NOMO-1 (cell line): ENCODE data around the gene TRAF3.
"Not testable (repeated sequence)": the region's sequence is repeated elsewhere in the genome, so short reads cannot be mapped to it uniquely, and the experiment has no call there.

Experiments used
- DNase-seq, 2 experiments: peaks; one replicate each; lab custom pipeline; 2025; ENCODE audit not compliant: unreplicated experiment in 2 of 2; lab: John Stamatoyannopoulos, UW

TRAF3 gene

GRCh38 chr14:102885737-102886447 lies 108.6 kb downstream of the TRAF3 start:
- DNase-seq: no peak

DNA sequence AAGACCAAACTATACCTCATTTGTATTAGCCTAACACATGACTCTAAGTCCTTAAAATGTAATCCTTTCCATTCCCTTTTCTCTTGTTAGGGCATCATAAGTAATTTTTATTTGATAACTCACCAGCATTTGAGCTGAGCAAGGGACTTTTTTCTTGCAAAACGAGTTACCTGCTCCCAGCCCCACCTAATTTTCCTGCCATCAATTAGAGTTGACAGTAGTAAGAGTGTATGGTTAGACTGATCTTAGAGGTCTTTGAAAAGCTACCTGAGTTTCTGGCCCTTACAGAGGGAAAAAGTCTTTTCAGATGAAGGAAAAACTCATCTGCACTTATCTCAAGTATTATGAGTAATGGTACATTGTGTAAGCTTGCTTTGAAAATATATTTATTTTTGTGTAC lies 111.5 kb downstream of the TRAF3 start:
- no peak for DNase-seq

DNA sequence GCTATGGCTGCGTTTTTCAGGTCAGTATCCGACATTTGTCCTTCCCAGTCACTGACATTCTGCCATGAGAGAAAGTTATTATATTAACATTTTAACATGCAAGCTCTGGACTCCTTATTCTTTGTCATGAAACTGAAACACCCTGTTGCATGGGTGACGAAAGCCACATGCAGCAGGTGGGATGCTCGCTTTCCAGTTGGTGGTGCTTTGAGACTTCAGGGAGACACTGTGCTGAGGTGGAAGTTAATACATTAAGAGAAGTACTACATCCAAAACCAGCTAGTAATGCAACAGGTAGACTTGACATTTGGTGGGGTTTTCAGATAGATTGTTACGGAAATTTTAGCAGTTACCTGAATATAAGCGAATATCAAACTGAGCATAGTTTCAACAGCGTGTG lies 112.4 kb downstream of the TRAF3 start:
- DNase-seq: no peak

DNA sequence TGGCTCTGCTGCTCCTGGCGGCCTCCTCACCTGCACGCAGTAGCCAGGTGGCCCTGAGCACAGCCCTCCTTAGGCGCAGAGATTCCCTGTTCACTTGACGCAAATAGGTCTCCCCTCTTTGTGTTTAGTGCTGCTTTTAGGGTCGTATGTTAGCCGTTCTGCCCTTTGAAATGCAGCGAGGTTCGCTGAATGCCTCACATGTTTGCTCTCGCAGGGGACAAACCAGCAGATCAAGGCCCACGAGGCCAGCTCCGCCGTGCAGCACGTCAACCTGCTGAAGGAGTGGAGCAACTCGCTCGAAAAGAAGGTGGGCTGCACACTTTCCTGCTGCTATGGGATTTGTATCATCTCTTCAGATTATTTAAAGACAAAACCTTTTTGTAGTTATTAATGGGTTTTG lies 113.9 kb downstream of the TRAF3 start:
- no peak for DNase-seq

- no peak for DNase-seq
These were observed 114.3 kb downstream of the TRAF3 start for GRCh38 chr14:102891556-102891955.

DNA sequence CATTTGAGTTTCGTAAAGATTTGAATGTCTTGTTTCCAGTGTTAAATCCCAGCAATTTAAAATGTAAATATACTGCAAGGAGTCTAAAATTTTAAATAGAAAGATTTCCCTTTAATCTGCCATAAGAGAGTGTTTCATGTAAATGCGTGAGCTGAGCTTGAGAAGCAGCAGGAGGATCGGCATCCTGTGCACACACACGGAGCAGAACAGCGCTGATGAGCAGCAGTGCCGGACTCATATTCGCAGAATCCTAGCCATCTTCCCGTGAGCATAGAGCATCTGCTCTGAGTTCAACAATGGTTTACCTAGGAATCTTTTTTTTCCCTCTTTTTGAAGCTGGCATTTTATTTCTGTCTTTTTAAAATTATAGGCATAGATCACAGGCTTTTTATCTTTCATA lies 115.4 kb downstream of the TRAF3 start:
- DNase-seq: no peak

- no peak for DNase-seq
These were observed 116.2 kb downstream of the TRAF3 start for GRCh38 chr14:102893452-102893851.

DNA sequence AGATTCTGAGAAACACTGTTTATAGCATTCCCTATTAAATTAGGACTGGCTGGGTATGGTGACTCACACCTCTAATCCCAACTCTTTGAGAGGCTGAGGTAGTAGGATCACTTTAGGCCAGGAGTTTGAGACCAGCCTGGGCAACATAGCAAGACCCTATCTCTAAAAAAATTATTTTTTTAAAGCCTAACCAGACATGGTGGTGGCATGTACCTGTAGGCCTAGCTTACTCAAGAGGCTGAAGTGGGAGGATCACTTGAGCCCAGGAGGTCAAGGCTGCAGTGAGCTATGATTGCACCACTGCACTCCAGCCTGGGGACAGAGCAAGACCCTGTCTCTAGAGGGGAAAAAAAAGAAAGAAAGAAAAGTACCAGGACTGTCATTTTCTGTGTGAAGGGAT lies 119.5 kb downstream of the TRAF3 start:
- not testable (repeated sequence) for DNase-seq

- DNase-seq: no peak
These were observed 120.2 kb downstream of the TRAF3 start for GRCh38 chr14:102897299-102898027.

DNA sequence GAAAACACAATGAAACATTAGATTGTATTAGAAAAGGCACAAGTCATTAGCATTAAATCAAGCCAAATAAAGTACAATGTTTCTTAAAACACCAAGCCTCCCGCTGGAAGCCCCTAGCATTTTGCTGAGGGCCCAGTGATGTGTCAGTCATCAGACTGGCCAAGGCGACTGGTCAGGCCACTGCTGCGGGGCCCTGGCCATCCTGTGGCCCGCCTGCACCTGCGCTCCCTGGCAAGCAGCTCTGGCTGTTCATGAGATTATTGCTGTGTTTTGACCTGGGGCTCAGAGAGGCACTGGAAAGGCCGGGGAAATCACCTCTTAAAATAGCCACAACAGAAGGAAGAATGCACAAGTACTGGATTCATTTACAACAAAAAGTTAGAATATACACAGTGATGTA lies 121.0 kb downstream of the TRAF3 start:
- DNase-seq: no peak

DNA sequence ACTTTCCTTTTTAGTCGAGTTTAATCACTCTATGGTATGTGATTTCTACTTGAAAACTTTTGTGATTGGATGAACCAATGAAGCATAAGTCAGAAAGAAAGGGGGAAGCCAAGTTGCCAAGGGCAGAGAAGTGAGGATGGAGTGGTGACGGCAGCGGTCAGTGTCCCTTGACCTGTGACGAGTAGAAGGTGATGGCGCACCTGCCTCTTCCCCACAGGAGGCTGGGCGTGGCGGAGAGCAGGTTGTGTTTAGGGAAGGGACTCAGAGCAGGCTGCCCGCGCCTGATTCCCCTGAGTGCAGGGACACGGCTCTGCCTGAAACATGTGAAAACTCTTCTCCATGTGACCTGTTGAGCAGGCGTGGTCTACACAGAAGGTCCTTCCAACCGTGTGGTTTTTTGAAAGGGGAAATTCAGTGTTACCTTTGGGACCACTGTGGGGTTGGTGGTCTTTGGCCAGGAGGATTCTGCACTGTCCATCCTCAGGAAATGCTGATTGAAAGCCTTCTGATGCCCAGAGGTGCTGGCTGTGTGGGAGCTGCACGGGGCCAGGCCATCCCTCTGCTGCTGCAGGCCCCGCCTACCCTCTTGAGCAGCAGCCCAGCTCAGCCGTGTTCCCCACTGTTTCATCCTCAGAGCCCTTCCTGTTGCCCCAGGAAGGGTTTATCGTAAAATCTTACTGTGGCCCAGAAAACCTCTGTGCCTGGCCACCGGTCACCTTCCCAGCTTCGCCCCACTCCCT lies 121.7 kb downstream of the TRAF3 start:
- no peak for DNase-seq

DNA sequence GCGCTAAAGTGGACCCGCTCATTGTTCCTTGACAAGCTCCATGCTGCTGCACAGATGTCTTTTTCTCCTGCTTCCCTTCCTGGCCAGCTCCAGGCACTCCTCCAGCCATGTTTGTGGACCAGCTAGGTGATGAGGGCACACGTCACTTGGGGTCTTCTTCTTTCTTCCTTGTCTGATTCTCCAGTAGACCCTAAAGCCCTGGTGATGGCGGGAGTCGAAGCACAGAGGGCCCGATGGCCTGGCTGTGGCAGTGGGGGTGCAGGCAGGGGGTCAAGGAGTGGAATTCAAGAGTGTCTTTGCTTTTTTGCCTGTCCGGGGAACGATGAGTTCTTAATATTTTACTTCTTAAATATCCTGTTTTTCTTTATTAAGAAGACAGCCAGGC lies 122.3 kb downstream of the TRAF3 start:
- no peak for DNase-seq

DNA sequence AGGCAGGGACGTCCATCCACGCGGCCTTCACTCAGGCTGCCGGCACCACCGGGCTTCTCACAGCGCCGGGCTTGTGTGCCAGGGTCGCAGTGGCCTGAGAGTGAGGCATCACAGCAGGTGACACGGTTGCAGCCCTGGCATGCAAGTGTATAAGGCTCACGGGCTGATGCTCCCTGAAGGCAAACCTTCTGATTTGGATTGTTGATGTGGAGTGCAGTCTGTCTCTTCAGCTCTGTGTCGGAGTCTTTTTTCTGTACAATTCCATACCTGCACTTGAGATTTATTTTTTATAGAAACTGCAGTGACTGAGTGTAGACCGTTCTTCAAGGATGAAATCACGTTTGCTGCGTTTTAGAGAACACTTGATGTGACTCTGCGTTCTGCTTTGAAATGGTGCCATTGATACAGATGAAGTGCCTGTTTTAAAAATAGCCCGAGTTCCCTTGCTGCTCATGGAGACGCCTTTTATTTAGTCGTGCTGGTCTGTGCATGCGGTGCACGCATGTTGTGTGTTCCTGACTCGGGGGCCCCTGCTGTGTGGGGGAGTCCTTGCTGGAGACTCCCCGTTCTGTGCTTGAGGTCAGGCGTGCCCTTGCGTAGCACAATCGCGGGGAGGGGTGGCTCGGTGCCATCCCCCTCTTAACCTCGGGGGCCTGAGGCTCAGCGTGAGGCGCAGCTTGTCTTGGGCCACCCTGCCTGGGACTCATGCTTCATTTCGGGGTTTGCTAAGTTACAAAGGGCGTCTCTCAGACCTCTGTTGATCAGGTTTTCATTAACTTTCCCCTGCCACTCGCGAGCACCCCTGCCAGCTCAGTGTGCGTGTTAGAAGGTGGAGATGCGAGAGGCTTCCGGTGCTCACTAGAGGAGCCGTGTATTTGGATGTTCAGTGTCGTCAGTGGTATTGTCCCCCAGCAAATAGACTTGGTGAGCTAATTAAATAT lies 123.7 kb downstream of the TRAF3 start:
- DNase-seq: no peak

DNA sequence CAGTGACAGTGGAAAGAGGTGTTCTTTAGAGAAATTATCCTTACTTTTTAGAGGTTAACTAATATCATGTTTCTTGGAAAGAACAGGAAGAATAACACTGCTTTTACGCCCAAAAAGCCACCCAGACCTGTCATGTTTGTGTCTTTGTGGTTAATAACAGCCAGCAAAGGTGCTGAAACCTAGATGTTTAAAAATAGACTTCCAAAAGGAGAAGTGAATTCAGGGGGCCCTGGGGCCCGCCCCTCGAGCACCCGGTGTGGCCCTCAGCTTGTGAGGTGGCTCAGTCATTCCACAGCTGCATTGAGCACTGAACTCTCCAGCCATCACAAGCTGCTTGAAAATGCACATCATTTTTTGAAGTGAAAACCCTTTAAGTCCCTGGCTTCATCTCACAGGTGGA lies 124.4 kb downstream of the TRAF3 start:
- peak; percentile 34 to 54 for DNase-seq

DNA sequence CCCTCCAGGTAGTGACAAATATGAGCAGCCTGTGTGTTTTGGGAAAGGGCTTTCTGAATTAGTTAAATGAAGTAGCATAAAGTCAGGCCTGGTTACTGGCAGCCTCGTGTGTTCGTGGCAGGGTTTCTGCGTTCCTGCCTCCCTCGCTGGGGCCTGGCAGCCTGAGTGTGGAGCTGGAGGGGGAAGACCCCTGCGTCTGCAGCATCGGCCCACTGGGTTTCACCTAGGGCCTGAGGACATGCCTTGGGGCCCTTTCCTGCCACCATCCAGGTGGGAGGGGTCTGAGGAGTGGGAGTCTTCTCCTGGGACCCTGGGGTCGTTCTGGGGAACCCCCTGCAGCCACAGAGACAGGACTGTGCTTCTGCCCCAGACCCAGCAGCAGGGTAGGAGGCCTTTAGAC lies 124.8 kb downstream of the TRAF3 start:
- no peak for DNase-seq

GRCh38 chr14:102902523-102903247 lies 125.4 kb downstream of the TRAF3 start:
- DNase-seq: no peak

DNA sequence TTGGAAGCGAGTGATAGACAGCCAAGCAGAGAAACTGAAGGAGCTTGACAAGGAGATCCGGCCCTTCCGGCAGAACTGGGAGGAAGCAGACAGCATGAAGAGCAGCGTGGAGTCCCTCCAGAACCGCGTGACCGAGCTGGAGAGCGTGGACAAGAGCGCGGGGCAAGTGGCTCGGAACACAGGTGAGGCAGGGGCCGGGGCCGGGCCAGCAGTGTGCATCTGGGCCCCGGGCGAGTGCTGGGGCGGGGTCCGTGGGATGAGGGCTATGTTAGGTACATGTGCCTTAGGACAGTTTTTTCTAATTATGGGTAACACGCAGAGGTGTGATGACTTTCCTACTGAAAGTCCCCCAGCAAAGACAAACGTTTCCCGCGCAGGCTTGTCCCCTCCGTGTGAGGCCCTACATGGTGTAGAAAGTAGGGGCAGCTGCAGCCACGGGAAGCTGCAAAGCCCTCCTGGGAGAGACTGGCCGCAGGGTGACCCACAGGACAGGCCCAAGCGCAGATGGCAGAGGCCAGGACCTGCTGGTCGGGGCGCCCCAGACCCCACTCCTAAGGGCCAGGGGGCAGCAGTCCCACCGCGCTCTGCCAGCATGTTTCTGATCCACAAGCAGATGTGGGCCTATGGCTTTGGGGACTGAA lies 126.1 kb downstream of the TRAF3 start:
- no peak for DNase-seq

DNA sequence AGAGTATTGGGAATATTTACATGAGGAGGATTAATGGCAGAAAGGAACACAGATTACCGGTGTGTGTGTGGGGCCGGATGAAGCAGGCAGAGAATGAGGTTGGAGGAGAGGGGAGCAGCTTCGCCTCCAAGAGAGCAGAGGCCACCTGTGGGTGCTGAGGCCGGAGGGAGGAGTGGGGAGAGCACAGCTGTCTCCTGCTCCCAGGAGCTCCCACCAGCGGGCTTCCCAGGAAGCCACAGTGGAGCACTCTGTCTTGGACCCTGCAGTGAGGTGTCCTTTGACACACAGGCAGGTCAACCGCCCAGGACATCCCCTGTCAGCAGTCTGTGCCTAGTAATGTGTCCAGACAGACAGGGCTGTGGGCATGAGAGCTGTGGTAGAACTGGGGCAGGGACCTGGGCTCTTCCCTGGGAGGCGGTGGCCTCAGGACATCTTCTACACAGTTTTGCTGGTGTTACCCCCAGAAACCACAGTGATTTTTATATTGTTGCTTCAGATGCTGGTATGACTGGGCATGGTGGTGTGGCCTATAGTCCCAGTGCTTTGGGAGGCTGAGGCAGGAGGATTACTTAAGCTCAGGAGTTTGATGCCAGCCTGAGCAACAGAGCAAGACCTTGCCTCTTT lies 126.8 kb downstream of the TRAF3 start:
- no peak for DNase-seq
